Measurements from ENCODE around the gene ADGRA1.

The ADGRA1 gene

GRCh38 chr10:133117688-133118071 lies 30.0 kb downstream of the ADGRA1 start:
- Histone ChIP-seq H4K20me1 (ENCODE audit: insufficient read depth, low read length) (no peaks in the 10 kb centered on the region), H3K27ac (ENCODE audit: low read length) (no peak overlapping the region), H3K79me2 (ENCODE audit: low read length) (no peaks in the 10 kb centered on the region), H3K4me1 (ENCODE audit: low read length) (no peaks in the 10 kb centered on the region), H3K27me3 (ENCODE audit: low read depth, low read length) (no peaks in the 10 kb centered on the region), H3K9me3 (ENCODE audit: insufficient read depth, low read length) (no peaks in the 10 kb centered on the region), H3K4me3 (ENCODE audit: low read length) (no peak overlapping the region), H3K4me2 (ENCODE audit: low read length) (no peak overlapping the region), H2AFZ (ENCODE audit: low read depth, low read length) (no peak overlapping the region), H3K36me3 (replicated peaks; ENCODE audit: low read depth, low read length) (no peaks in the 10 kb centered on the region), H3K9ac (ENCODE audit: low read length) (no peak overlapping the region)
- TF ChIP-seq EZH2phosphoT487 (IDR thresholded peaks at IDR 0.05; ENCODE audit: low read depth) (no peak), CTCF (IDR thresholded peaks at IDR 0.05; ENCODE audit: low read depth, low read length) (no peak)

- H3K4me2 ChIP-seq (ENCODE audit: low read length), result no peak overlapping the region
- H4K20me1 ChIP-seq (ENCODE audit: insufficient read depth, low read length), result no peaks in the 10 kb centered on the region
- no peaks in the 10 kb centered on the region for H3K36me3 ChIP-seq (replicated peaks; ENCODE audit: low read depth, low read length)
- H3K27ac ChIP-seq (ENCODE audit: low read length), result no peak overlapping the region
- TF ChIP-seq EZH2phosphoT487 (IDR thresholded peaks at IDR 0.05; ENCODE audit: low read depth) (no peak), CTCF (IDR thresholded peaks at IDR 0.05; ENCODE audit: low read depth, low read length) (no peak)
- H3K9ac ChIP-seq (ENCODE audit: low read length), result no peak overlapping the region
- no peaks in the 10 kb centered on the region for H3K27me3 ChIP-seq (ENCODE audit: low read depth, low read length)
- H3K4me3 ChIP-seq (ENCODE audit: low read length), result no peak overlapping the region
- no peaks in the 10 kb centered on the region for H3K4me1 ChIP-seq (ENCODE audit: low read length)
- H3K79me2 ChIP-seq (ENCODE audit: low read length), result no peaks in the 10 kb centered on the region
- no peaks in the 10 kb centered on the region for H3K9me3 ChIP-seq (ENCODE audit: insufficient read depth, low read length)
- no peak overlapping the region for H2AFZ ChIP-seq (ENCODE audit: low read depth, low read length)
Measured at GRCh38 chr10:133121479-133121878, 33.8 kb downstream of the ADGRA1 start.

GRCh38 chr10:133122171-133122935 lies 34.6 kb downstream of the ADGRA1 start:
- Histone ChIP-seq H3K27me3 (ENCODE audit: low read depth, low read length) (no peaks in the 10 kb centered on the region), H3K4me1 (ENCODE audit: low read length) (no peaks in the 10 kb centered on the region), H3K79me2 (ENCODE audit: low read length) (no peaks in the 10 kb centered on the region), H3K9ac (ENCODE audit: low read length) (no peak overlapping the region), H3K9me3 (ENCODE audit: insufficient read depth, low read length) (no peaks in the 10 kb centered on the region), H3K27ac (ENCODE audit: low read length) (no peak overlapping the region), H2AFZ (ENCODE audit: low read depth, low read length) (no peak overlapping the region), H3K4me2 (ENCODE audit: low read length) (no peak overlapping the region), H4K20me1 (ENCODE audit: insufficient read depth, low read length) (no peaks in the 10 kb centered on the region), H3K36me3 (replicated peaks; ENCODE audit: low read depth, low read length) (no peaks in the 10 kb centered on the region), H3K4me3 (ENCODE audit: low read length) (no peak overlapping the region)
- TF ChIP-seq CTCF (IDR thresholded peaks at IDR 0.05; ENCODE audit: low read depth, low read length) (no peak), EZH2phosphoT487 (IDR thresholded peaks at IDR 0.05; ENCODE audit: low read depth) (no peak)

- TF ChIP-seq EZH2phosphoT487 (IDR thresholded peaks at IDR 0.05; ENCODE audit: low read depth) (no peak), CTCF (IDR thresholded peaks at IDR 0.05; ENCODE audit: low read depth, low read length) (no peak)
- Histone ChIP-seq H3K4me1 (ENCODE audit: low read length) (no peaks in the 10 kb centered on the region), H2AFZ (ENCODE audit: low read depth, low read length) (no peak overlapping the region), H3K9me3 (ENCODE audit: insufficient read depth, low read length) (no peaks in the 10 kb centered on the region), H3K79me2 (ENCODE audit: low read length) (no peaks in the 10 kb centered on the region), H4K20me1 (ENCODE audit: insufficient read depth, low read length) (no peaks in the 10 kb centered on the region), H3K36me3 (replicated peaks; ENCODE audit: low read depth, low read length) (no peaks in the 10 kb centered on the region), H3K27ac (ENCODE audit: low read length) (no peak overlapping the region), H3K4me3 (ENCODE audit: low read length) (no peak overlapping the region), H3K9ac (ENCODE audit: low read length) (no peak overlapping the region), H3K27me3 (ENCODE audit: low read depth, low read length) (no peaks in the 10 kb centered on the region), H3K4me2 (ENCODE audit: low read length) (no peak overlapping the region)
Measured at GRCh38 chr10:133123050-133123745, 35.5 kb downstream of the ADGRA1 start.
